ENCODE data around the gene CPSF4. TPM values are rescaled to one million over a fixed set of nuclear protein-coding genes. Genes with fewer than 3 reads are reported as not detected.

The CPSF4 gene
- total and polyA plus RNA-seq, 2 donors, result 19.0 to 51.1 TPM

- Histone ChIP-seq H3K4me1 (ENCODE audit: control insufficient read depth in 2 of 2, insufficient read depth in 2 of 2, low read length in 2 of 2) (peaks cover 6 to 16% of the 10 kb centered on the region in 2 donors), H3K36me3 (ENCODE audit: control insufficient read depth in 2 of 2, insufficient read depth in 2 of 2, low read length in 1 of 2) (peaks cover 80 to 88% of the 10 kb centered on the region in 2 donors), H3K9me3 (ENCODE audit: control insufficient read depth in 2 of 2, insufficient read depth in 1 of 2, low read length in 1 of 2) (no peaks in the 10 kb centered on the region), H3K27ac (ENCODE audit: low read depth in 1 of 2, low read length in 1 of 2) (no peak overlapping the region), H3K4me3 (ENCODE audit: low read length in 2 of 2) (no peak overlapping the region), H3K27me3 (ENCODE audit: control insufficient read depth in 2 of 2, insufficient read depth in 1 of 2, low read length in 1 of 2) (no peaks in the 10 kb centered on the region)
- DNase-seq (ENCODE audit: low read depth in 6 of 9, low spot score in 9 of 9), result no peak
- 97% methylated on average over 14 of the region's 14 CpGs for WGBS
Observed at GRCh38 chr7:99395616-99396327, 43.0 kb upstream of the CPSF4 start.

DNA sequence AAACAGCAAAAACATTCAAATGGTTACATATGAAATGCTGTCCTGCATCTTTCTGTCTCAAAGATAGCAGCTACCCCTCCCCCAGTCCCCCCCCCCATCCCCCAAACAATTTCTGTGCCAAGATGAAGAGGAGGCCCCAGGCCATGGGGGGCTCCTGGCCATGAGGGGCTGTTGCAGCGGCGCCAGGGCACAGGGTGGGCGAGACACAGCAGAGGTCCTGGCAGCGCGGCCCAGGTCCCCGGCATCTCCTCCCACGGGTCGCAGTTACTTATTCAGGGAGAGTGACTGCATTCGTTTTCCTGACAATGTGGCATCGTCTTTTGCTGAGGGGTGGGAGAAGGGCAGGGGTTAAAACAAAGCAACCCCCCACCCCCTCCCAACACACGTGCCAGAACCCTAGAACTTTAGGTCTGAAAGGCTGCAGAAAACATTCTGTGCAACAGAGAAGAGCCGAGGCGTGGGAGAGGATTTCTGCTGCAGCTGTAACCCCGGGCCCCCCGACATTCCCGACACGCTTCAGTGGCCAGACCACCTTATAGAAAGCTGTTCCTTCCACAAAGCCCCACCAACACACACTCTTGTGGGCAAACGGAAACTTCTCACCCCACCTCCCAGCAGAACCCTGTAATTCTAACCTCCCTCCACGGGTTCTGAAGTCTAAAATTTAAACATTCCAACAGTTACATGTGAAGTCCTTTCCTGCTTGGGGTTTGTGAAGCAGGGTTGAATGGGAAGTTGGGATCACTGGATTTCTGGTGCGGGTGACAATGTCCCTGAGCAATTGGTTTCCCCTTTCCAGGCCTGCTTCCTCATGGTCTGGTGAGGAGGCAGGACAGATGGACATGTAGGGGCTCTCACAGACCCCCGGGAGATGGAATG, 42.1 kb upstream of the CPSF4 start:
- H3K27ac ChIP-seq (ENCODE audit: low read depth in 1 of 2, low read length in 1 of 2), result no peak overlapping the region

GRCh38 chr7:99397297-99397983, 41.3 kb upstream of the CPSF4 start:
- Histone ChIP-seq H3K27me3 (ENCODE audit: control insufficient read depth in 2 of 2, insufficient read depth in 1 of 2, low read length in 1 of 2) (no peaks in the 10 kb centered on the region), H3K4me3 (ENCODE audit: low read length in 2 of 2) (no peak overlapping the region), H3K36me3 (ENCODE audit: control insufficient read depth in 2 of 2, insufficient read depth in 2 of 2, low read length in 1 of 2) (peaks cover 80 to 85% of the 10 kb centered on the region in 2 donors), H3K27ac (ENCODE audit: low read depth in 1 of 2, low read length in 1 of 2) (no peak overlapping the region), H3K9me3 (ENCODE audit: control insufficient read depth in 2 of 2, insufficient read depth in 1 of 2, low read length in 1 of 2) (no peaks in the 10 kb centered on the region), H3K4me1 (ENCODE audit: control insufficient read depth in 2 of 2, insufficient read depth in 2 of 2, low read length in 2 of 2) (peaks cover 2 to 12% of the 10 kb centered on the region in 2 donors)
- WGBS, result 95% methylated on average over 18 of the region's 18 CpGs
- no peak for DNase-seq (ENCODE audit: low read depth in 6 of 9, low spot score in 9 of 9)

More for the DNA sequence above, 42.1 kb upstream of the CPSF4 start:
- peaks cover 79 to 85% of the 10 kb centered on the region in 2 donors for H3K36me3 ChIP-seq (ENCODE audit: control insufficient read depth in 2 of 2, insufficient read depth in 2 of 2, low read length in 1 of 2)
- H3K4me3 ChIP-seq (ENCODE audit: low read length in 2 of 2), result no peak overlapping the region
- H3K9me3 ChIP-seq (ENCODE audit: control insufficient read depth in 2 of 2, insufficient read depth in 1 of 2, low read length in 1 of 2), result no peaks in the 10 kb centered on the region
- DNase-seq (ENCODE audit: low read depth in 6 of 9, low spot score in 9 of 9), result no peak
- WGBS, result 95% methylated on average over 21 of the region's 21 CpGs
- peaks cover 6 to 16% of the 10 kb centered on the region in 2 donors for H3K4me1 ChIP-seq (ENCODE audit: control insufficient read depth in 2 of 2, insufficient read depth in 2 of 2, low read length in 2 of 2)
- H3K27me3 ChIP-seq (ENCODE audit: control insufficient read depth in 2 of 2, insufficient read depth in 1 of 2, low read length in 1 of 2), result no peaks in the 10 kb centered on the region

GRCh38 chr7:99398891-99399445, 39.8 kb upstream of the CPSF4 start:
- no peak for DNase-seq (ENCODE audit: low read depth in 6 of 9, low spot score in 9 of 9)
- no peaks in the 10 kb centered on the region for H3K4me1 ChIP-seq (ENCODE audit: control insufficient read depth in 2 of 2, insufficient read depth in 2 of 2, low read length in 2 of 2)
- H3K9me3 ChIP-seq (ENCODE audit: control insufficient read depth in 2 of 2, insufficient read depth in 1 of 2, low read length in 1 of 2), result no peaks in the 10 kb centered on the region
- no peak overlapping the region for H3K27ac ChIP-seq (ENCODE audit: low read depth in 1 of 2, low read length in 1 of 2)
- H3K36me3 ChIP-seq (ENCODE audit: control insufficient read depth in 2 of 2, insufficient read depth in 2 of 2, low read length in 1 of 2), result peaks cover 83 to 89% of the 10 kb centered on the region in 2 donors
- no peak overlapping the region for H3K4me3 ChIP-seq (ENCODE audit: low read length in 2 of 2)
- WGBS, result 97% methylated on average over 5 of the region's 5 CpGs
- no peaks in the 10 kb centered on the region for H3K27me3 ChIP-seq (ENCODE audit: control insufficient read depth in 2 of 2, insufficient read depth in 1 of 2, low read length in 1 of 2)

GRCh38 chr7:99399597-99399996, 39.1 kb upstream of the CPSF4 start:
- Histone ChIP-seq H3K4me3 (ENCODE audit: low read length in 2 of 2) (no peak overlapping the region), H3K27me3 (ENCODE audit: control insufficient read depth in 2 of 2, insufficient read depth in 1 of 2, low read length in 1 of 2) (no peaks in the 10 kb centered on the region), H3K4me1 (ENCODE audit: control insufficient read depth in 2 of 2, insufficient read depth in 2 of 2, low read length in 2 of 2) (no peaks in the 10 kb centered on the region), H3K9me3 (ENCODE audit: control insufficient read depth in 2 of 2, insufficient read depth in 1 of 2, low read length in 1 of 2) (no peaks in the 10 kb centered on the region), H3K36me3 (ENCODE audit: control insufficient read depth in 2 of 2, insufficient read depth in 2 of 2, low read length in 1 of 2) (peaks cover 83 to 89% of the 10 kb centered on the region in 2 donors), H3K27ac (ENCODE audit: low read depth in 1 of 2, low read length in 1 of 2) (no peak overlapping the region)
- no peak for DNase-seq (ENCODE audit: low read depth in 6 of 9, low spot score in 9 of 9)
- WGBS, result 91% methylated on average over 6 of the region's 6 CpGs

- WGBS, result 99% methylated on average over 3 of the region's 3 CpGs
- Histone ChIP-seq H3K4me3 (ENCODE audit: low read length in 2 of 2) (no peak overlapping the region), H3K36me3 (ENCODE audit: control insufficient read depth in 2 of 2, insufficient read depth in 2 of 2, low read length in 1 of 2) (peaks cover 59 to 65% of the 10 kb centered on the region in 2 donors), H3K4me1 (ENCODE audit: control insufficient read depth in 2 of 2, insufficient read depth in 2 of 2, low read length in 2 of 2) (peaks cover 13 to 16% of the 10 kb centered on the region in 2 donors), H3K27me3 (ENCODE audit: control insufficient read depth in 2 of 2, insufficient read depth in 1 of 2, low read length in 1 of 2) (no peaks in the 10 kb centered on the region), H3K9me3 (ENCODE audit: control insufficient read depth in 2 of 2, insufficient read depth in 1 of 2, low read length in 1 of 2) (no peaks in the 10 kb centered on the region), H3K27ac (ENCODE audit: low read depth in 1 of 2, low read length in 1 of 2) (no peak overlapping the region)
- DNase-seq (ENCODE audit: low read depth in 6 of 9, low spot score in 9 of 9), result no peak
Observed at GRCh38 chr7:99402854-99403253, 35.9 kb upstream of the CPSF4 start.

GRCh38 chr7:99403764-99404163, 35.0 kb upstream of the CPSF4 start:
- Histone ChIP-seq H3K27me3 (ENCODE audit: control insufficient read depth in 2 of 2, insufficient read depth in 1 of 2, low read length in 1 of 2) (no peaks in the 10 kb centered on the region), H3K36me3 (ENCODE audit: control insufficient read depth in 2 of 2, insufficient read depth in 2 of 2, low read length in 1 of 2) (peaks cover 54 to 56% of the 10 kb centered on the region in 2 donors), H3K27ac (ENCODE audit: low read depth in 1 of 2, low read length in 1 of 2) (no peak overlapping the region), H3K9me3 (ENCODE audit: control insufficient read depth in 2 of 2, insufficient read depth in 1 of 2, low read length in 1 of 2) (no peaks in the 10 kb centered on the region), H3K4me3 (ENCODE audit: low read length in 2 of 2) (no peak overlapping the region), H3K4me1 (ENCODE audit: control insufficient read depth in 2 of 2, insufficient read depth in 2 of 2, low read length in 2 of 2) (peaks cover 13 to 17% of the 10 kb centered on the region in 2 donors)
- 97% methylated on average over 5 of the region's 5 CpGs for WGBS
- DNase-seq (ENCODE audit: low read depth in 6 of 9, low spot score in 9 of 9), result no peak

DNA sequence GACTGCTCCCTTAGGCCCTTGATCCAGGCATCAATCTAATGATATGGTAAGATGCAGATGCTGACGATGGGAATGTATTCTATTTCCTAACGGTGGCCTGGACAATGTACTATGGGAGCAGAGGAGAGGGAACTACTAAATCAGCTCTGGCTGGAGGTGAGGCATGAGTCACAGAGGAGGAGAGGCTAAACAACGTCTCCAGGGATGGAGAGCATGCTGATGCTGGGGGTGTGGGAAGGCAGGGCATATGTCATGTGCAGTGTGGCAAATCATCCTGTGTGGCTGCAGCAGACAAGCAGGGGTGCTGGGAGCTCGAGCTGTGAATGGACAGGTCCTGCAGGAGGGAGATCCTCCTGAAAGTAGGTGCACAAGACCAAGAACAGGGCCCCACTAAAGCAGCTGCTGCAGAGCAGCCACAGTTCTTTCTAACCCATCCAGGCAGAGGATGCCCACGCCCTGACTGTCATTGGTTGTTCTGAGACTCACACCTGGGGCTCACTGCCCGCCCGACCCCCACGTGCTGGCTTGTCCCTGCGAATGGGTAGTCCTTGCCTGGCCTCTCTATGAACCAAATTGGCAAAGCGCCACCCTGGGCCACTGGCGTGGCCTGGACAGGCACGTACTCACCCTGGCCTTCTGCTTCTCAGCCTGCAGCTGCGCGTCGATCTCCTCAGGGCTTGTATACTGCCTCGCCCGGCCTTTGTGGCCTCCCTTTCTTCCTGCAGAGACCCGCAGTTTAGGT, 34.3 kb upstream of the CPSF4 start:
- H3K4me1 ChIP-seq (ENCODE audit: control insufficient read depth in 2 of 2, insufficient read depth in 2 of 2, low read length in 2 of 2), result peaks cover 13 to 17% of the 10 kb centered on the region in 2 donors
- DNase-seq (ENCODE audit: low read depth in 6 of 9, low spot score in 9 of 9), result no peak
- H3K36me3 ChIP-seq (ENCODE audit: control insufficient read depth in 2 of 2, insufficient read depth in 2 of 2, low read length in 1 of 2), result peaks cover 49% of the 10 kb centered on the region in 2 donors
- H3K27ac ChIP-seq (ENCODE audit: low read depth in 1 of 2, low read length in 1 of 2), result no peak overlapping the region
- no peak overlapping the region for H3K4me3 ChIP-seq (ENCODE audit: low read length in 2 of 2)
- 97% methylated on average over 18 of the region's 18 CpGs for WGBS
- no peaks in the 10 kb centered on the region for H3K27me3 ChIP-seq (ENCODE audit: control insufficient read depth in 2 of 2, insufficient read depth in 1 of 2, low read length in 1 of 2)
- H3K9me3 ChIP-seq (ENCODE audit: control insufficient read depth in 2 of 2, insufficient read depth in 1 of 2, low read length in 1 of 2), result no peaks in the 10 kb centered on the region
